IMR-90 (cell line): ENCODE data around the gene CSPG5. TPM values are rescaled to one million over a fixed set of nuclear protein-coding genes. Genes with fewer than 3 reads are reported as not detected.

Experiments used
- ATAC-seq: fragments of 200-7000 bp; cut with Tn5 transposase; 2 replicates; pipeline ENCODE4 v1.9.1; 2020; ENCODE audit warnings: low read depth, mild to moderate bottlenecking, moderate library complexity
- BruUV-seq: library from RNA; stranded (reverse); fragments of 400-500 nt; replicated peaks from 2 replicates; lab custom pipeline; 2021; lab: Mats Ljungman, UMichigan
- CTCF ChIA-PET: fragments of 300-600 bp; formaldehyde crosslinking; extraction: SDS; loops from one replicate; lab custom pipeline; 2021; ENCODE audit warnings: antibody characterized with exemption; lab: Yijun Ruan, JAX
- POLR2A ChIA-PET: fragments of 300-600 bp; sonication (Branson Sonifier 250); formaldehyde crosslinking; loops from one replicate; lab custom pipeline; 2022; ENCODE audit warnings: antibody characterized with exemption; ENCODE audit not compliant: unreplicated experiment; lab: Charles Lee
- DNase-seq: peaks from one replicate; pipeline ENCODE4 v3.0.0; 2013
- H2AFZ ChIP-seq: replicated peaks from 2 replicates; pipeline ENCODE3; 2013; ENCODE audit warnings: low read length, mild to moderate bottlenecking; ENCODE audit not compliant: poor library complexity
- H2AK5ac ChIP-seq: 2 replicates; pipeline ENCODE4 v1.6.1; 2013; ENCODE audit warnings: low read depth, low read length, inconsistent platforms
- H2AK9ac ChIP-seq: replicated peaks from 2 replicates; pipeline ENCODE3; 2013; ENCODE audit warnings: mild to moderate bottlenecking, low read depth, low read length, moderate library complexity; ENCODE audit not compliant: poor library complexity
- H2BK120ac ChIP-seq: 2 replicates; pipeline ENCODE4 v1.6.1; 2013; ENCODE audit warnings: low read depth, low read length, inconsistent platforms
- H2BK15ac ChIP-seq: 3 replicates; pipeline ENCODE4 v1.6.1; 2013; ENCODE audit warnings: low read depth, low read length, inconsistent platforms
- H2BK20ac ChIP-seq: 2 replicates; pipeline ENCODE4 v1.6.1; 2013; ENCODE audit warnings: low read depth, mild to moderate bottlenecking, inconsistent platforms, low read length, moderate library complexity
- H2BK5ac ChIP-seq: 2 replicates; pipeline ENCODE4 v1.6.1; 2013; ENCODE audit warnings: mild to moderate bottlenecking, low read depth, low read length, inconsistent platforms; ENCODE audit not compliant: poor library complexity, severe bottlenecking
- H3K14ac ChIP-seq: replicated peaks from 2 replicates; pipeline ENCODE4 v1.6.1; 2013; ENCODE audit warnings: low read depth, low read length, inconsistent platforms
- H3K18ac ChIP-seq: 2 replicates; pipeline ENCODE4 v1.6.1; 2013; ENCODE audit warnings: low read depth, low read length, control low read depth
- H3K23ac ChIP-seq: 2 replicates; pipeline ENCODE4 v1.6.1; 2013; ENCODE audit warnings: low read depth, low read length, inconsistent platforms
- H3K27ac ChIP-seq: 2 replicates; pipeline ENCODE4 v1.5.1; 2013; ENCODE audit warnings: mild to moderate bottlenecking, control low read depth, low read length; ENCODE audit not compliant: insufficient read depth
- H3K27me3 ChIP-seq: 2 replicates; pipeline ENCODE4 v1.6.1; 2013; ENCODE audit warnings: low read length; ENCODE audit not compliant: control insufficient read depth, insufficient read depth
- H3K36me3 ChIP-seq: 2 replicates; pipeline ENCODE4 v1.6.1; 2013; ENCODE audit warnings: low read length, mixed read lengths; ENCODE audit not compliant: control insufficient read depth, insufficient read depth
- H3K4ac ChIP-seq: 2 replicates; pipeline ENCODE4 v1.6.1; 2013; ENCODE audit warnings: low read depth, low read length, inconsistent platforms
- H3K4me1 ChIP-seq: 2 replicates; pipeline ENCODE4 v1.6.1; 2013; ENCODE audit warnings: low read length, mixed read lengths; ENCODE audit not compliant: control insufficient read depth, insufficient read depth
- H3K4me2 ChIP-seq: 2 replicates; pipeline ENCODE4 v1.6.1; 2013; ENCODE audit warnings: low read depth, mild to moderate bottlenecking, control low read depth, low read length, moderate library complexity
- H3K4me3 ChIP-seq: 2 replicates; pipeline ENCODE4 v1.5.1; 2013; ENCODE audit warnings: low read depth, mild to moderate bottlenecking, control low read depth, low read length, moderate library complexity; ENCODE audit not compliant: insufficient read depth
- H3K56ac ChIP-seq: 2 replicates; pipeline ENCODE4 v1.6.1; 2013; ENCODE audit warnings: low read length, inconsistent platforms; ENCODE audit not compliant: insufficient read depth; ENCODE audit errors: extremely low read depth
- H3K79me1 ChIP-seq, 2 experiments: 2 replicates each; pipeline ENCODE4 v1.6.1; 2013; ENCODE audit warnings: low read length in 2 of 2, inconsistent platforms in 1 of 2, low read depth in 1 of 2
- H3K9ac ChIP-seq: 2 replicates; pipeline ENCODE4 v1.6.1; 2013; ENCODE audit warnings: low read depth, low read length, control low read depth
- H3K9me1 ChIP-seq: 2 replicates; pipeline ENCODE4 v1.6.1; 2013; ENCODE audit warnings: low read length, inconsistent platforms; ENCODE audit not compliant: insufficient read depth
- H3K9me3 ChIP-seq: 2 replicates; pipeline ENCODE4 v1.6.1; 2013; ENCODE audit warnings: low read length; ENCODE audit not compliant: control insufficient read depth, insufficient read depth
- H4K20me1 ChIP-seq: 2 replicates; pipeline ENCODE4 v1.6.1; 2013; ENCODE audit warnings: low read length, inconsistent platforms; ENCODE audit not compliant: insufficient read depth
- H4K5ac ChIP-seq: 2 replicates; pipeline ENCODE4 v1.6.1; 2013; ENCODE audit warnings: mild to moderate bottlenecking, low read depth, low read length, control low read depth
- H4K8ac ChIP-seq, 2 experiments: 2 replicates each; pipeline ENCODE4 v1.6.1; 2013; ENCODE audit warnings: low read depth in 2 of 2, low read length in 2 of 2, control low read depth in 1 of 2, inconsistent platforms in 1 of 2
- H4K91ac ChIP-seq: 2 replicates; pipeline ENCODE4 v1.6.1; 2013; ENCODE audit warnings: low read depth, low read length, inconsistent platforms; ENCODE audit not compliant: insufficient read depth
- BHLHE40 ChIP-seq: fragments of 150-350 bp; IDR thresholded peaks from 2 replicates; pipeline ENCODE4 v1.6.1; 2016; ENCODE audit warnings: mild to moderate bottlenecking, low read depth, low read length
- CEBPB ChIP-seq: IDR thresholded peaks from 2 replicates; pipeline ENCODE4 v1.6.1; 2012; ENCODE audit warnings: low read depth, low read length, improper control_type of control experiment
- CHD1 ChIP-seq: IDR thresholded peaks from 2 replicates; pipeline ENCODE4 v1.6.1; 2012; ENCODE audit warnings: low read depth, low read length, improper control_type of control experiment
- CTCF ChIP-seq: conservative IDR thresholded peaks from 2 replicates; pipeline ENCODE4 v1.5.1; 2012; ENCODE audit warnings: mild to moderate bottlenecking, low read depth, low read length, improper control_type of control experiment
- ELK1 ChIP-seq: fragments of 150-350 bp; IDR thresholded peaks from 2 replicates; pipeline ENCODE4 v1.6.1; 2016; ENCODE audit warnings: low read depth, mild to moderate bottlenecking, low read length, moderate library complexity, borderline replicate concordance
- FOS ChIP-seq: fragments of 150-350 bp; IDR thresholded peaks from 2 replicates; pipeline ENCODE4 v1.6.1; 2016; ENCODE audit warnings: low read depth, low read length
- MAFK ChIP-seq: IDR thresholded peaks from 2 replicates; pipeline ENCODE4 v1.6.1; 2012; ENCODE audit warnings: low read depth, low read length, improper control_type of control experiment
- MAZ ChIP-seq: IDR thresholded peaks from 2 replicates; pipeline ENCODE4 v1.6.1; 2012; ENCODE audit warnings: low read depth, mild to moderate bottlenecking, low read length, improper control_type of control experiment, moderate library complexity, borderline replicate concordance
- MXI1 ChIP-seq: IDR thresholded peaks from 2 replicates; pipeline ENCODE4 v1.6.1; 2012; ENCODE audit warnings: low read depth, mild to moderate bottlenecking, low read length, moderate library complexity, borderline replicate concordance
- NFE2L2 ChIP-seq: fragments of 150-350 bp; IDR thresholded peaks from 2 replicates; pipeline ENCODE4 v1.6.1; 2016; ENCODE audit warnings: low read depth, mild to moderate bottlenecking, low read length
- POLR2A ChIP-seq: IDR thresholded peaks from 2 replicates; pipeline ENCODE4 v1.6.1; 2012; ENCODE audit warnings: mild to moderate bottlenecking, low read depth, low read length
- RCOR1 ChIP-seq: IDR thresholded peaks from 2 replicates; pipeline ENCODE4 v1.6.1; 2012; ENCODE audit warnings: mild to moderate bottlenecking, low read length, improper control_type of control experiment; ENCODE audit not compliant: insufficient replicate concordance
- SMC3 ChIP-seq: fragments of 150-350 bp; IDR thresholded peaks from 2 replicates; pipeline ENCODE4 v1.6.1; 2016; ENCODE audit warnings: low read depth, mild to moderate bottlenecking, antibody characterized with exemption, low read length, moderate library complexity
- USF2 ChIP-seq: fragments of 150-350 bp; IDR thresholded peaks from 2 replicates; pipeline ENCODE4 v1.6.1; 2017; ENCODE audit warnings: mild to moderate bottlenecking, antibody characterized with exemption, low read length, low read depth
- WGBS, 2 experiments: methylation state at CpG; one replicate each; pipeline versions ENCODE4 v1.1.5 to v1.1.7; 2013; ENCODE audit warnings: missing lambda C conversion rate in 2 of 2; ENCODE audit not compliant: insufficient read length in 1 of 2; ENCODE audit errors: extremely low coverage in 2 of 2; 5-methylcytosine and 5-hydroxymethylcytosine counted together
- dilution Hi-C: fragments of 300-500 bp; cut with HindIII; formaldehyde crosslinking; loops from one replicate; pipeline ENCODE4 v1.14.3; 2018; ENCODE audit warnings: low sequenced_read_pairs; ENCODE audit not compliant: unreplicated experiment
- in situ Hi-C: fragments of 300-500 bp; cut with MboI; formaldehyde crosslinking; loops from 3 replicates; pipeline ENCODE4 v1.14.3; 2019; ENCODE audit warnings: low sequenced_read_pairs, inconsistent platforms, mixed read lengths
- intact Hi-C: fragments of 100-400 bp; cut with micrococcal nuclease; formaldehyde crosslinking; loops from 2 replicates; pipeline ENCODE4 v1.10.0; 2022
- polyA plus RNA-seq, 3 experiments: library from polyadenylated mRNA; depleted of rRNA; stranded (reverse); fragments of >200 nt; gene quantifications; 2 replicates each; pipeline ENCODE4 v1.2.3, GENCODE V29; 2012; ENCODE audit warnings: low replicate concordance in 1 of 3
- total RNA-seq: library from RNA; depleted of rRNA; stranded (reverse); fragments of >200 nt; gene quantifications from 2 replicates; pipeline ENCODE4 v1.2.3, GENCODE V29; 2012

The CSPG5 gene
- total and polyA plus RNA-seq, 2 of the 4 experiments (the other 2 are of a cell fraction) = under 0.01 to 0.10 TPM

- CTCF ChIA-PET = interaction anchor here (0.8 kb wide), 1 partner anchor 25 kb away, joined by 3 read pairs; no protein-coding TSS in a partner anchor
- dilution Hi-C loops = no loop called here
- H3K4me1 ChIP-seq = no peaks in the 10 kb centered on the region
These were observed 11.5 kb downstream of the CSPG5 start for GRCh38 chr3:47567149-47567548.

More at GRCh38 chr3:47567149-47567548, 11.5 kb downstream of the CSPG5 start:
- H3K4me2 ChIP-seq = no peak overlapping the region
- H2BK120ac ChIP-seq = no peak overlapping the region
- no peak overlapping the region for H3K23ac ChIP-seq
- H4K91ac ChIP-seq = no peak overlapping the region
- ATAC-seq (no peak), DNase-seq (no peak)
- H4K5ac ChIP-seq = no peak overlapping the region
- no peak overlapping the region for H3K27ac ChIP-seq
- no peaks in the 10 kb centered on the region for H3K9me3 ChIP-seq
- H3K18ac ChIP-seq = no peak overlapping the region
- no peak overlapping the region for H3K56ac ChIP-seq
- no peak overlapping the region for H2AK5ac ChIP-seq
- intact Hi-C loops (no loop called here), in situ Hi-C loops (no loop called here)
- no peak overlapping the region for H2BK20ac ChIP-seq
- H4K8ac ChIP-seq = no peak overlapping the region
- H3K36me3 ChIP-seq = no peaks in the 10 kb centered on the region
- no peak overlapping the region for H2AFZ ChIP-seq
- H3K4me3 ChIP-seq = no peak overlapping the region
- H3K27me3 ChIP-seq = peaks cover 53% of the 10 kb centered on the region
- no TSS peak for BruUV-seq
- no peak overlapping the region for H3K14ac ChIP-seq
- TF ChIP-seq CEBPB (no peak), RCOR1 (no peak), CTCF (no peak), BHLHE40 (no peak), MAZ (no peak), MAFK (no peak), ELK1 (no peak), USF2 (no peak), MXI1 (no peak), NFE2L2 (no peak), CHD1 (no peak), SMC3 (no peak), FOS (no peak), POLR2A (no peak)
- no CpG with 5 or more reads among the region's 4 CpGs for WGBS, 2 experiments
- H2AK9ac ChIP-seq = no peak overlapping the region
- H3K9ac ChIP-seq = no peak overlapping the region
- POLR2A ChIA-PET = no interaction called here
- no peak overlapping the region for H3K4ac ChIP-seq
- no peak overlapping the region for H2BK15ac ChIP-seq
- no peaks in the 10 kb centered on the region for H4K20me1 ChIP-seq
- H3K9me1 ChIP-seq = no peaks in the 10 kb centered on the region
- no peak overlapping the region for H2BK5ac ChIP-seq
- H3K79me1 ChIP-seq = no peaks in the 10 kb centered on the region
